D721Med (cell line): Measurements from ENCODE around the gene CAMK2B.

ENCODE experiments used
- DNase-seq: peaks from one replicate; pipeline ENCODE4 v3.0.0; 2011; ENCODE audit warnings: low spot score; ENCODE audit not compliant: insufficient read length
- FAIRE-seq: peaks from 2 replicates; lab custom pipeline; 2011; peaks lifted over from hg19 to GRCh38; lab: Jason Lieb, UNC
- CTCF ChIP-seq: IDR thresholded peaks from 2 replicates; pipeline ENCODE4 v1.5.1; 2012; ENCODE audit warnings: mild to moderate bottlenecking, control low read depth; ENCODE audit not compliant: insufficient read depth; ENCODE audit errors: missing control alignments

CAMK2B gene

GRCh38 chr7:44324481-44325200, 753 bp downstream of the CAMK2B start:
- DNase-seq (no peak), FAIRE-seq (no peak)
- no peak for TF ChIP-seq CTCF

- DNase-seq (no peak), FAIRE-seq (no peak)
- TF ChIP-seq CTCF: no peak
Measured at GRCh38 chr7:44324204-44324480, 1.3 kb downstream of the CAMK2B start.

- no peak for DNase-seq
- FAIRE-seq: no peak
- TF ChIP-seq CTCF: no peak
Measured at GRCh38 chr7:44323381-44324203, 1.8 kb downstream of the CAMK2B start.

DNA sequence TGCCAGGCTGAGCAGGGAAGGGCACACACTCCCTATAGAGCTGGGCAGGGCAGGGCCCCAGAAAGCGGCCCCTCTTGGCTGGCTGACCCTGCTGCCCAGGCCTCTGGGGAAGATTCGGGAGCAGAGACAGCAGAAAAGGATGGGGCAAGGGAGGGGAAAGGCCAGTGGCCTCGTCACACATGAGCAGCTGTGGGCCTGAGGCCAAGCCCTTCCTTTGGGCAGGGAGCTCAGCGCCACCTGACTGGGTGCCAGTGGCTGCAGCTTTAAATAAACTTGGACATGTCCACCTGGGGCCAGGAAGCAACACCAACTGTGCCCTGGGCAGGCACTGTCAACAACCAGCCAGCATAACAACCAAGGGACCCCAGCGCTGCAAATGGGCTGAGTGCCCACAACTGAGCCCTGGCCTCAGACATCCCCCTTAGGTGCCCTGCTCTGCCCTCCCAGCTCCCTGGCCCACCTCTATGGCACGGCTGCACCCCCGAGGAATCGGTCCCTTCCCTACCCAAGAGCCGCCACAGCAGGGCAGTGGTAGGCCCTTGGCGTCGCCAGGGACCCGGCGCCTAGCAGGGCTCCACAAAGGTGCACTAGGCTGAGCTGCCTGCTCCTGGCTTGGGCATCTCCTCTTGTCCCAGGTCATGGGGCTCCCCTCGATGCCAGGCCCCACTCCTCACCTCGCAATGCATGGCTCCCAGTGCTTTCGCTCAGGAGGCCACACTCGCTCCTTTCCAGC, 2.6 kb downstream of the CAMK2B start:
- DNase-seq: no peak
- no peak for TF ChIP-seq CTCF
- no peak for FAIRE-seq

DNA sequence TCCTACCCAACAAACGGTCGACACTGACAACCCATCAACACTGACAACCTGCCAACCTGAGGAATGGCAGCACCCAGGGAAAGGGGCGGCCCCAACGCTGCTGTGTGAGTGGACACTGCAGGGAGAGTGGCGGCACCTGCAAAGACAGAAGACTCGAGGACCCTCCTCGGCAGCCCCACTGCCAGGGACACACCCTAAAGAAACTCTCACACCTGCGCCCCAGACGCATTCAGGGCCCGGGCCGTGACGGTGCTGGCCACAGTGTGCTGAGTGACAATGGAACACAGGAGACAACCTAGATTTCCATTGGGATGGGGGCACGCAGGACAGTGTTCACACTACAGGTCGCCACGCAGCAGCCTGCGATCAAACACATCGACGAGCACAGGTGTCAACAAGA, 3.6 kb downstream of the CAMK2B start:
- no peak for TF ChIP-seq CTCF
- FAIRE-seq (no peak), DNase-seq (no peak)

DNA sequence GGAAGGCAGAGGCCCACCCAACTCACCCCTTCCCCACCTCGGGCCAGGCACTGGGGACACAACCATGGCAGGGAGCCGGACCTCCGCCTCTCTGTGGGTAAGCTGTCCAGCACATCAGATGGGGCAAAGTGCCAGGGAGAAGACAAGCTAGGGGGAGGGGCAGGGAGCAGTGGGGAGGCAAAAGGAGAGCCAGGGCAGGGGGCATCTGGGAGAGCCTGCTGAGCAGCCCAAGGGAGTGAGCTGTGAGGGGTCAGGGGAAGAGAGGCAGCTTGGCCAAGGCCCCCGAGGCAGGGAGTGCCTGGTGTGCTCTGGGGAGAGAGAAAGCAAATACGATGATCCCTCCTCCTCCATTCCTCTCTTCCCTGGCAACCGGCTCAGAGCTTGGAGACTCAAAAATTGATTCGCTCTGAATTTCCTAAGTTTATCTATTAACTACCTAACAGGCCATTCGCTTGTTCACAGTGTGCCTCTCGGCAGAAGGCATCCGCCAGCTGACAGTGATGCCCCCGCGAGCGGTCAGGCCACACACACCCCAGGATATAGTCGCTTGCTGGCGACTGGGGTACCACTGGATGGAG, 4.5 kb downstream of the CAMK2B start:
- DNase-seq (no peak), FAIRE-seq (no peak)
- no peak for TF ChIP-seq CTCF
